Right renal cortex interstitium (tissue), 3 donors: ENCODE results near the gene CYP39A1. TPM values are rescaled to one million over a fixed set of nuclear protein-coding genes. Genes with fewer than 3 reads are reported as not detected.

Experiments
- DNase-seq, 3 donors: peaks; one replicate each; pipeline ENCODE4 v3.0.0-alpha.2; 2013; ENCODE audit warnings: low read depth in 3 of 3, low spot score in 2 of 3
- polyA plus RNA-seq, 3 donors: library from polyadenylated mRNA; unstranded; fragments of 120-200 nt; gene quantifications; one replicate each; pipeline ENCODE4 v1.2.1, GENCODE V29; 2013; ENCODE audit not compliant: insufficient read length in 3 of 3

The CYP39A1 gene
- polyA plus RNA-seq, 3 donors: 7.9 to 9.3 (median 9.3) TPM

DNA sequence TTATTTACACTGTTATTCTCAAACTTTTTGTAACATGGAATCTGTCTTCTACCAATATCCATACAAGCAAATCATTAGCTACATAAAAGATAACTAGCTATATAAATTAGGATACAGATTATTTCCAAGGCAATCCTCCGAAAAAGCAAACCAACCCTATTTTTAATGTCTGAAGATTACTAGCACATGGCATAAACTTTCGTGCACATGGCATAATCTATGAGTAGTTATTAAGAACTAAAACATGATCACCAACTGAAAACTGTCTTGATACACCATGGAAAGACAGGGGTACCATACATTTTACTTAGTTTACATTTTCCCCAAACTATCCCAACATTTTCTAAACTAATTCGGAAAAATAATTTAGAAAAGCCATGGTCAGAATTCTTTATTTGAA lies 54.4 kb downstream of the CYP39A1 start:
- no peak for DNase-seq

DNA sequence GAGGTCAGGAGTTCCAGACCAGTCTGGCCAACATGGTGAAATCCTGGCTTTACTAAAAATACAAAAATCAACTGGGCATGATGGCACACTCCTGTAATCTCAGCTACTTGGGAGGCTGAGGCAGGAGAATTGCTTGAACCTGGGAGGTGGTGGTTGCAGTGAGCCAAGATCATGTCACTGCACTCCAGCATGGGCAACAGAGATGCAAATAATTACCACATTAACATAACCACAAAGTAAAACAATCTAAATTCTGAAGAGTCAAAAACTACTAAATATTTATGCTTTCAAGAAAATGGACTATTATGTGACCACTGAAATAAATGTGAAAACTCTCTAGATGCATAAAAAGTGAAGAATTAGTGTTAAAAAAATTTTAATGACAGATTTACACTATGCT lies 59.9 kb downstream of the CYP39A1 start:
- no peak for DNase-seq

DNA sequence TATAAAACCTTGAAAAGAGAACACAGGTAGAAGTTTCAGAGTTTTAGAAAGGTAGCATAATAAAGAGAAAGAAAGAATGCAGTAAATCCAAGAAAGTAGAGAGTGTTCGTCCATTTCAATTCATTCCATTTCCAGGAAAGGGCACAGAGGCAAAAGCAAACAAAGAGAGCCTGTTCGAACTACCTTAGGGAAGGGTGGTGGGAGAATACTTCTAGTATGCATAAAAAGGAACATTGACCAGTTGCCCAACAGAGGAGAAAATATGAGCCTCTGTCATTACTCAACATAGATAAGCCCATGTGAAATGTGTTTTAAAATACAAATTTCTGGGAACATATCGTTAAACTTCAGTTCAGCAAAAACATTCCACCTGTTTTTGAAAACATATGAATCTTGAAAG lies 60.6 kb downstream of the CYP39A1 start:
- no peak for DNase-seq

DNA sequence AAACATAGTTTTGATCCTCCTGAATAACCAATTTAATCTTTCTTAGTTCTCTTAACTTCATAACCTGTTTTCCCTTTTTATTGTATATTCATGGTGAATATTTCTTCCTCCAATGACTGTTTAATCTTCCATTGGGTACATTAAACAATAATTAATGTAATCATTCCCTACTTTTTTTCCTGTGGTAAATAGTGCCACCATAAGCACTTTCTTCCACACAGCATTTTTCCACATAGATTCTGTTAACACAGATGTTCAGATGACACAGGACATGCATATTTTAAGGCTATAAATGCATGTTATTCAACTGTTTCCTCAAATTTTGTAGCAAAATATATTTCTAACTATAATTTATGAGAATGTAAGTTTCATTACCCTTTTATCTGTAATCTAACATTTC lies 61.9 kb downstream of the CYP39A1 start:
- DNase-seq: no peak

DNA sequence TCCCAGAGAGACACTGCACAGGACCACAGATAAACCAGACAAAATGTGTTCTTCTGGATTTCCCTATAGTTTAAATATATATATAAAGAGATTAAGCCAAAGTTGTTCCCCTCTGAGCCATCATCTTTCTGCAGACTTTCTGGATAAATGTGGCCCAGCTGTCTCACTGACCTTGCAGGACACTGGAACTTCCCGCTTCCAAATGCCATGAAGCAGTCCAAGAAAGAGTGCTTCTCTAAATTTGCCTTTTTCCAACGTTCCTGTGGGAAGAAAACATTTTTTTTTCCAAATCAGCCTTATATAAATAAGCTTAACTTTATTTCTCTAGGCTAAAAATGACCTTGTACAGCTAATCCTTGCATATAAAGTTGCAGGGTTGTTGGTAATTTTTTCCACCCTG lies 65.7 kb downstream of the CYP39A1 start:
- DNase-seq: no peak

DNA sequence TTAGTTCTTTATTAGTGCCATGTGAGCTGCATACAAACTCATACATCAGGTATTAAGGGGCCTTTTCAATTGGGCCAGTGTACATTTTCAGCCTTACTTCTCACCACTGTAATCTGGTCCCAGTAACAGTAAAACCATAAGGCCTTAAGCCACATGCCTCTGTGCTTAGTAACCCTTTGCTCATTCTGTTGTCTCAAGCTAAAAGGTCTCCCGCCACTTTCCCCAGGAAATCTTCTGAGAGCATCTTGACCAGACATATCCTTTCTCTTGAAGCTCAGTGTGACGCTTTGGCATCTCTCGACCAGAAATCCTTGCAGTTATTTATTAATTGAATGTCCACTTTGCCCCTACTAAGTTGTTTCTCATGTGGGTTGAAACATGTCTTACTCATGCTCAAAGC lies 68.0 kb downstream of the CYP39A1 start:
- DNase-seq: no peak

DNA sequence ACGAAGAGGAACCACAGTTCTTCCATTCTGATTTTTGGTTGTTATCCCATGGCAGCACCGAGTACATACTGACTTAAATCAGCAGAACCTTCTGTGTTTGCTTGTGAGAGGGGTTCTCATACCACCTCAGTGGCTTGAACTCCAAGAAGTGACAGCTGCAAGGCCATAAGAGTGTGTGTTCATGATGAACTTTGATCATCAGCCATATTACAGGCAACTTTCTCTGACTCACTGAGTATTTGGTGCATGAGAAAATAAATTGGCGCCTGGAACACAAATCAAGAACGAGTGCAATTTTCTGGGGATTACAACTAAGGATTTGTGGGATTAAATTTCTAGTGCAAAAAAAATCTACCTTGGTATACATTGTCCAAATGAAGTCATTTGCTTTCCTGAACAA lies 68.9 kb downstream of the CYP39A1 start:
- DNase-seq: no peak

DNA sequence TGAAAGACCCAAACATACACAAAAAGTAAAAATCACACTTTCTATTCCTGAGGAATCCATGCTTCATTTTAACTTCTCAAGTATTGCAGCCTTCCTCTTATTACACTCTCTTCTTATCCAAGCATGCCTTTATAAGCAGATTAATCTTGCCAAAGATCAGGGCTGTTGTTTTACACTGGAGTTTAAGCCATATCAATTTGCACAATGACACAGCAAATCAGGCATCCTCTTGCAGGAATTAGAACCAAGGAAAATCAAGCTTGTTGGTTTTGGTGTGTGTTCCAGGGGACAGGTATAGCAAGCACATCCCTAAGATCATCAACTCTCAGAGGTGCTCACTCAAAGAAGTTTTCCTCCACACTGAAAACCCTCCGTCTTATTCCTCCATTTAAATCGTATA lies 69.5 kb downstream of the CYP39A1 start:
- DNase-seq: peak in 1 of 3 donors; percentile 8

DNA sequence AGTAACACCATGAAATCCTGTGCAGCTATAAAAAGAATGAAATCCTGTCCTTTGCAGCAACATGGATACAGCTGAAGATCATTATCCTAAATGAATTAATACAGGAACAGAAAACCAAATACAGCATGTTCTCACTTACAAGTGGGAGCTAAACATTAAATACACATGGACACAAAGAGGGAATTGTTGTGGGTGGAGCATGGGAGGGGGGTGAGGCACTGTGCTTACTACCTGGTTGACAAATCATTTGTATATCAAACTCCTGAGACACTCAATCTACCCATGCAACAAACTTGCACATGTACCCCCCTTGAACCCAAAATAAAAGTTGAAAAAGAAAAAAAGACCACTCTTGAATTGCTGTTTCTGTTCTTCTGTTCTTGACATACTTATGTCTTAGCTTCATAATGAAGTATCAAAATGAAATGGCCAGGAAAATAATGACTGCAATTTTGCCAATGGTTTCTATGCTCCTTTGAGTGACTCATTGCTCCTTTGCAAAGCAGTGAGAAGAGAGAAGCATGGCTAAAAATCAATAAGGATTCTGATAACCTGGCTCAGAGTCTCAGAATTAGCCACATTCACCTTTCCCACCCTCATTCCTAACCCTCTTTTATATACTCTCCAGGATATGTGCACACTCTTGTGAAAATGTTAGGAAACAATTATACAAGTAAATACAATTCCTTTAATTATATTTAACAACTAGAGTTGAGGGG lies 71.0 kb downstream of the CYP39A1 start:
- no peak for DNase-seq

DNA sequence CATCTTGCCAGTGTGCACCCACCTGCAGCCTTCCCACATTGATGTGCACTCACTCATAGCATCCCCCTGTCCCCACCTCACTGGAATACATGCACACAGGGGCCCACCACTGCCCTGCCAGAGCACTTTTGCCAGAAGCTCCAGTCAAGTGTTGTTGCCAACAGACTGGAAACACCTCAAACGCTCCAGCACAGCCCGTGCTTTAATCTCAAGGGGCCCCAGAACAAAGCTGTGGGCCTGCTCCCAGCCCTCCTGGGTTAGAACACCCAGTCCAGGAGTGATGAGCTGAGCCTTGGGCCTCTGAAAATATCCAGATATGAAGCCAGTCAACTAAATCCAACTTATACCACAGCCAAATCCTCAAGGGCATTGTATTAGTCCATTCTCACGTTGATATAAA lies 77.1 kb downstream of the CYP39A1 start:
- no peak for DNase-seq

DNA sequence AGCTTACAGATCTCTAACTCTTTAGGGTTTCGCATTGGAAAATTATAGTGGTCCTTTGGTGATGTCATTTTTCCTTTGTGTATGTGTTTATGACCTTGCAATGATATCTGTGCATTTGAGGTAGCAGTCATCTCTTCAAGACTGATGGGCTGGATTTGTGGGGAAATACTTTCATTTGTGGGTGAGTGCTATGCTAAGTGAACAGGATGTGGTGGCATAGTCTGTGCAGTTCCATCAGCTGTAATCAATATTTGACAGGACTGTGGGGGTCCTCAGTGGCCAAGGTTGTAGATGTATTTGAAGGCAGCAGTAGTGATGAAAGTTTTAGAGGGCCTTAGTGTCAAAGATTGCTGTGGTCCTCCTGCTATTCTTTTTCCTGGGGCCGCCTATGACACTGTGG lies 79.5 kb downstream of the CYP39A1 start:
- no peak for DNase-seq

DNA sequence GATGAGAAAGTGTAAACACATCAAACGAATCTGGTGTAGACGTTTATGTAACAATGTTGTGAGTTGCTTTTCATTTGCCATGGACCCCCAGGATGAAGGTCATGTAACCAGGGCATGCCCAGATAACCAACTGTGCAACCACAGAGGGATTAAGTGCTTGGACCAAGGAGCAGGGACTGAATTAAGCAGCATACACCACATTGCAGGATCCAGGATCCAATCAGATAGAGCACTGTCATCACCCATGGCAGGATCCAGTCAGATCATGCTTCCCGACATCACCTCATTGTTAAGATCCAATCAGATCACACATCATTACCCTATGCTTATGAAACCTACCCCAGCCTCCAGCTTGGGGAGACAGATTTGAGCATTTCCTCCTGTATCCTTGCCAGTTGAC lies 87.1 kb downstream of the CYP39A1 start:
- DNase-seq: no peak

DNA sequence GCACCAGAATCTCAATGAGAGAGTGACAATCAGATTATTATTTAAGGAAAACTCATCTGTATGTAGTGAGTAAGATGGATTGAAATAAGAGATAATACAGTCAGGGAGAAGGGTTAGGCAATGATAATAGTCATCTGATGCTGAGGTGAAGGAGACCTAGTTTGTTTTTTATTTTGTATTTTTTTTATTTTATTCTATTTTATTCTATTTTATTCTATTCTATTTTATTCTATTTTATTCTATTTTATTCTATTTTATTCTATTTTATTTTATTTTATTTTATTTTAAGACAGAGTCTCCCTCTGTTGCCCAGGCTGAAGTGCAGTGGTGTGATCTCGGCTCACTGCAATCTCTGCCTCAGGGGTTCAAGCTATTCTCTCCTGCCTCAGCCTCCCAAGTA lies 88.7 kb downstream of the CYP39A1 start:
- DNase-seq: no peak

DNA sequence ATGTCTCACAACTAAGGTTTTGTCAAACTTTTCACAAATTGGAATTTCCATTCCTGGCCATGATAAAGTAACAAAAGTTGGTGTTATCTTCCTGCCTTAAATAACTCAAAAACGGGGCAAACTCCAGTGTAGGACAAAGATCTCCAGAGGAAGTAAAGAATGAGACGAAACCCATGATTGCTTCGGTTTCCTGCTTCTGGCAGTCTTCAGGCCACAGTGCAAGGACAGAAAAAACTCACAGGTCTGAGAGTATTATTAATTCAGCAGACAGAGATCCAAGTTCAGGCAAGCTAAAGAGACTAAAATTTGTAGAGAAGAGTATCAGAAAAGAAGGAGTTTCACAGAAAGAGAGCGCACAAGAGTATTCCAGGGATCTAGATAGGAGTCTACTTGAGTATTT lies 96.6 kb downstream of the CYP39A1 start:
- DNase-seq: no peak

DNA sequence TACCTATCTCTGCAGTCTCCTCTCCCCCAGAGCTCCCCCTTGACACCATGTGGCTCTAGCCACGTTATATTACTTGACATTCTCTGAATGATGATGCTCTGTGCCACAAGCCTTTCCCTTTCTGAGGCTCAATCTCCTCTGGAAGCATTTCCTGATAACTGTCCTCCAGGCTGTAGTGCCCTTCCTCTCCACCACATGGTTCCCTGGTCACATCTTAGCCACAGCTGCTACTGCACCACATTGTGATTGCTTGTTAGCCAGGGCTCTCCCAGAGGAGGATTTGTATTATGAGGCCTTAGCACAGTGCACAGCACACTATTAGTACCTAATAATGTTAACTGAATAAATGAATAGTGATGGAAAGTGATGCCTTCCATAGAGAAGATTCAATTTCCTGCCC lies 97.5 kb downstream of the CYP39A1 start:
- no peak for DNase-seq

DNA sequence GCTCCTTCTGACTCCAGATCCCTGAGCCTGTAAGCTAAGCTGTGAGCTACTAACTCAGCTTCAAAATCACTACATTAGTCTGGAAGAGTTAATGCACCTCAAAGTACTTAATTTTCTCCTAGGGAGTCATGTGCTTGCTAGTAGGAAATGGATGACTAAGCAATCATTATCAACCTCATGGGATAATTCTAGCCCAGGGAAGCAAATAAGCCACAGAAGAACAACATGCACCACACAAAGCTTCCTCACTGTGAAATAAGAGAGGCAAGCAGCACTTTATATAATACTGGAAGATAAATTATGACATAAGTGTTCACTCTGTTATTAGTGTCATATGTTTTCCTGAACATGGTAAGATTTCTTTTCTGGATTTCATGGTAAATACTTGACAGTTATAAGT lies 103.5 kb downstream of the CYP39A1 start:
- DNase-seq: no peak

DNA sequence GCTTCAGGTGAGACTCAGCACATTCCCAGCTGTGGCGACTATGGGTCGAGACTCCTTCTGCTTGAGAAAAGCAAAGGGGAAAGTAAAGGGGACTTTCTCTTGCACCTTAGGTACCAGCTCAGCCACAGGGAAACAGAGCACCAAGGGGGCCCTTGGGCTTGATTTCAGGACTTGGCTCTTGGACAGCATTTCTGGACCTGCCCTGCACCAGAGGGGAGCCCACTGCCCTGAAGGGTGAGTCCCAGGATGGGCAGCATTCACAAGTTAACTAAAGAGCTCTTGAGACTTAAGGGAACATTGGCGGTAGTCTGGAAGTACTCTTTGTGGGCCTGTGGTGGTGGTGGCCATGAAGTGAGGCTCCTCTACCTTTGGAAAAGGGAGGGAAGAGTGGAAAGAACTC lies 111.1 kb downstream of the CYP39A1 start:
- no peak for DNase-seq

DNA sequence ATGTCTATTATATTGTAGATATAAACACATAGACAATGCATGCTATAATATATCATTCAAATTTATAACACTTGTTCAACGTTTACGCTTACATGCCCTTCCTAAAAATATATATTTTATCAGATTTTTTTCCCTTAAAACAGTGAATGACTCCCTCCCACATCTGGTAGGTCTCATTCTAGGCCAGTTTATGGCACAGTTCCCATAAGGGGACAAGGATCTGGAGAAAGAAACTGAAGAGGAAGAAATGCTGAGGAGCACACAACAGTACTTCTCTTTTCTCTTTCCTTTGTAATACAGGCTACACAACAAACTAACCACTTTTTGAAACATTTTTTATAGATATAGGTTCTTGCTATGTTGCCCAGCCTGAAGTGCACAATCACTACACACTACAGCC lies 112.8 kb downstream of the CYP39A1 start:
- DNase-seq: peak in 2 of 3 donors; percentile 13 to 34

DNA sequence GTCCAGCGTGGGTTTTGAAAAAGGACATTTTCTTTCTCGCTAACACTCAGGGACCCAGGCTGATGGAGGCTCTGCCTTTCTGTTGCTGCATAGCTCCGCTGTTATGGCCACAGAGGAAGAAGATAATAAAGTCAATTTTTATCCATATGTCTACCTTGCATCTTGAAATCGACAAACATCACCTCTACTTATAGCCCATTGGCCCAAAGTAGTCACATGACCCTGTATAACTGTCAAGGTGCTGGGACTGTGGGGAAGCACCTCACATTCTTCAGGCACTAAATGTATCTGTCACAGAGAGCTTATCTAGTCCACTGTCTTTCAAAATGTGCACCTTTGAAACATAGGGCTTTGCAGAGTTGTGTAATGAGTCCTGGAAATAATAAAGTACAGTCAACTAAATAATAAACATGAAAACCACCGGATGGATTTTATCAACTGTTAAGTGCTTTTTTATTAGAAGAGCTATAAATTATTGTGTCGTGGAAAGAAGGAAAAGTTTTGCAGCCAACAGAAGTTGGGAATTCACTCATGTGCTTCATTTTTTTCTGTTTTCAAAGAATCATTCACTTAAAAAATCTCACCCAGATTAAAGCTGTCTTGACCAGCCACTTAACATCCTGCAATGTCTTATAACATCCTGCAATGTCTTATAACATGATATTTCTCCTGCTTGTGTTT lies 113.7 kb downstream of the CYP39A1 start:
- peak; percentile 25 to 48 (median 40) for DNase-seq

DNA sequence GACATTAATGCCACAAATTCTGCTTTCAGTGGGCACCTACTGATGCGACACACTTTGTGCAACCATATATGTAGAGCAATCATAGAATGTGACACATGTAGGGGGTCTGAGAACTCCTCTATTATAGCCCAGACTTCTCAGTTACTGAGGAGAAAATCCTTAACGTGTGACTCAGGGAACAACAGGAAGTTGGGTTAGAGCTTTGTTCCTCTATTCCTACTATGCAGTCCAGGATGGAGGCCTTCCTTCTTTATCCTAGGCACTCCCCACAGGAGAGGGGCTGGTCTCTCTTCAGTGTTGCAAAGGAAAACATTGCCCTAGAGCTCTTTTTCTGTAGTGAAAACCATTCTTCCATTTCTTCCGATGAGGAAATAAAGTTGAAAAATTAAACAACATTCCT lies 121.7 kb downstream of the CYP39A1 start:
- no peak for DNase-seq

DNA sequence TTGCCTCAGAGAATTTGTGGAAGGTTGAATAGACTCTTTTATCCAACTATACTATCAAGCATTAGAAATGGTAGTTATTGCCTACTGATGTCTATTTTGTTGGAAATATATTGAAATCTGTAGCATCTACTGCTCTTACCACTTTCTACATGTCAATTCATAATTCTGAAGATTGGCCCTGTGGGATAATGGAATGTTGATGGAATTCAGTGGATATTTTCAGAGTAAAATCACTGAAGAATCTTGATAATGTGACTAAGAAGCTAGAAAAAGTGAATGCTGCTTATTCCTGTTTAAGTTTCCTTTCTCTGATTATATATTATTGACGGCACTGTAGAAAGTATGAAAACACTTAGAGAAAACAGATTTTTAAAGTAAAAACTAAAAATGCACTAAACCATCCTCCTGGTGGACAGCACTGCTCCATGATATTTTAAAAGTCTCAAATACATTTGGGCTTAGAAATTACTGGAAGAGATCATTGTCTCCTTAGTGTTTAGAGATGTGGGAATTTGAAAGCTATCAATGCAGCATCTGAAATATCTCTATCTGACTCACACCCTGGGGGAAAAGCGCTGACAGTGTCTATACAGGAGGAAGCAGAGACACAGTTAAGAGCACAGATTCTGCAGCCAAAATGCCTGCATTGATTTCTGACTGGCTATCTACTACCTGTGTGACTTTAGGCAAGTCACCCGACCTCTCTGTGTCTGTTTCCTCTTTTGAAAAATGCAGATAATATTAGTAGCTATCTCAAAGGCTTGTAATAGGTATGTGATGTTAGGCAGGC lies 123.5 kb downstream of the CYP39A1 start:
- no peak for DNase-seq

DNA sequence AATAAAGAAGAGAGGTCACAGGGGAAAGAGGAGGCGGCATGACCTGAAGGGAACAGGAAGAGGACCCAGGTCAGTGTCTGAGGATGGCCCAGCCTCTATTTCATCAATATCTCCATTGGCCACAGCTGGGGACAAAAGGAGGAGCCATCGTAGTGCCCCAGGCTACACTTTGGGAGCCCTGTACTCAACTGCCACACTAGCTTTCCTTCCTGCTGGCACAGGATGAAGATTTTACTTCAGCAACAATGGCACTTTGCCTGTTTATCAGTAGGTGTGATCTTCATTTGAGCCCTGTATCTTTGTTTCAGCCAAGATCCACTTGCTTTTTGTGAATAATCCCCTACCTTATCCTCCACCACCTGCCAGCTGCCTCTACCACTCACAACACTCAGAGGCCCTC lies 126.0 kb downstream of the CYP39A1 start:
- DNase-seq: no peak
